ENCODE results near the gene DNASE2B. TPM values are rescaled to one million over a fixed set of nuclear protein-coding genes. Genes with fewer than 3 reads are reported as not detected.

DNASE2B gene
- total and polyA plus RNA-seq, 4 experiments from 2014 or later, result not detected

- Histone ChIP-seq H3K27me3 (ENCODE audit: insufficient read depth, low read length) (no peaks in the 10 kb centered on the region), H3K9me3 (ENCODE audit: control insufficient read depth in 1 of 2, low read length in 2 of 2) (no peaks in the 10 kb centered on the region), H3K36me3 (ENCODE audit: insufficient read depth, low read length) (no peaks in the 10 kb centered on the region), H3K4me1 (ENCODE audit: insufficient read depth, low read length) (no peaks in the 10 kb centered on the region), H3K4me3 (ENCODE audit: low read length in 2 of 2) (no peak overlapping the region), H3K27ac (ENCODE audit: low read depth, low read length) (no peak overlapping the region)
- Mint-ChIP-seq H3K27ac (no peak overlapping the region), H3K9me3 (peaks cover 0 to 5% (median 0%) of the 10 kb centered on the region in 8 donors), H3K4me1 (no peaks in the 10 kb centered on the region), H3K27me3 (peaks cover 1 to 2% of the 10 kb centered on the region in 2 donors), H3K4me3 (no peak overlapping the region), H3K36me3 (peaks cover 0 to under 1% of the 10 kb centered on the region in 2 donors)
- intact Hi-C loops (cut with micrococcal nuclease), result no loop called here
- CTCF ChIA-PET (ENCODE audit: partially characterized antibody), result interaction anchor here (1.0 to 1.9 kb wide), 2 partner anchors 9 to 17 kb away, joined by 3 to 12 read pairs; no protein-coding TSS in a partner anchor
- no peak for DNase-seq
- POLR2A ChIA-PET (ENCODE audit: partially characterized antibody), result no interaction called here
These were observed 26.3 kb downstream of the DNASE2B start for GRCh38 chr1:84424513-84425149.

GRCh38 chr1:84425150-84425896 lies 27.0 kb downstream of the DNASE2B start:
- ChIA-PET CTCF (ENCODE audit: partially characterized antibody) (interaction anchor here (1.9 kb wide), 1 partner anchor 9 kb away, joined by 12 read pairs; no protein-coding TSS in a partner anchor), POLR2A (ENCODE audit: partially characterized antibody) (no interaction called here)
- no peak overlapping the region for H3K4me3 Mint-ChIP-seq

DNA sequence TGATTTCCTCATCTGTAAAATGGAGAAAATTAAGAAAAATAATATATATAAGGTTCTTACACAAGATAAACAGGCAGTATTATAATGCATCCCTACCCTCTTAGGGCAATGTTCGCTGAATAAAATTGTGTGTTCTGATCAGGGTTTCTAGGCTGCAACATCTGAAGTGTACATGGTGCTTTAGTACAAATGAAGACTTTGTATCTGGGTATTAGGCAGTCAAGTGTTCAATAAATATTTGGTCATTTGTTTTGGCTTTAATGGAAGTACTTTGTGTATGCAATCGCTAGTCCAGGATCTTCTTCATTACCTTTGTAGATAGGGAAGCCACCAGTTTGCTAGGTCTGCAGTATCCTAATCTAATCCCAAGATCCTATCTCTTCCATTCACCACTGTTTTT lies 28.1 kb downstream of the DNASE2B start:
- H3K4me1 ChIP-seq (ENCODE audit: insufficient read depth, low read length), result no peaks in the 10 kb centered on the region
- H3K4me3 ChIP-seq (ENCODE audit: low read length in 2 of 2), result no peak overlapping the region
- H3K36me3 ChIP-seq (ENCODE audit: insufficient read depth, low read length), result no peaks in the 10 kb centered on the region
- no peaks in the 10 kb centered on the region for H3K27me3 Mint-ChIP-seq
- DNase-seq, result no peak
- POLR2A ChIA-PET (ENCODE audit: partially characterized antibody), result interaction anchor here (0.6 to 0.7 kb wide), 2 partner anchors 15 to 409 kb away, joined by 3 read pairs; no protein-coding TSS in a partner anchor
- peaks cover 0 to 4% of the 10 kb centered on the region in 2 donors for H3K36me3 Mint-ChIP-seq
- no peak overlapping the region for H3K27ac ChIP-seq (ENCODE audit: low read depth, low read length)
- CTCF ChIA-PET (ENCODE audit: partially characterized antibody), result no interaction called here
- no peaks in the 10 kb centered on the region for H3K27me3 ChIP-seq (ENCODE audit: insufficient read depth, low read length)
- H3K27ac Mint-ChIP-seq, result no peak overlapping the region
- H3K9me3 ChIP-seq (ENCODE audit: control insufficient read depth in 1 of 2, low read length in 2 of 2), result no peaks in the 10 kb centered on the region
- intact Hi-C loops (cut with micrococcal nuclease), result no loop called here
- H3K4me3 Mint-ChIP-seq, result no peak overlapping the region
- H3K4me1 Mint-ChIP-seq, result no peaks in the 10 kb centered on the region
- H3K9me3 Mint-ChIP-seq, result peaks cover 0 to 15% (median 0%) of the 10 kb centered on the region in 8 donors

More at GRCh38 chr1:84425150-84425896, 27.0 kb downstream of the DNASE2B start:
- intact Hi-C loops (cut with micrococcal nuclease), result no loop called here
- H3K9me3 ChIP-seq (ENCODE audit: control insufficient read depth in 1 of 2, low read length in 2 of 2), result no peaks in the 10 kb centered on the region
- Mint-ChIP-seq H3K27ac (no peak overlapping the region), H3K4me1 (no peaks in the 10 kb centered on the region), H3K9me3 (peaks cover 0 to 11% (median 0%) of the 10 kb centered on the region in 8 donors), H3K36me3 (peaks cover 0 to 4% of the 10 kb centered on the region in 2 donors), H3K27me3 (peaks cover 1 to 2% of the 10 kb centered on the region in 2 donors)
- DNase-seq, result no peak
- H3K27me3 ChIP-seq (ENCODE audit: insufficient read depth, low read length), result no peaks in the 10 kb centered on the region
- no peaks in the 10 kb centered on the region for H3K36me3 ChIP-seq (ENCODE audit: insufficient read depth, low read length)
- H3K27ac ChIP-seq (ENCODE audit: low read depth, low read length), result no peak overlapping the region
- no peak overlapping the region for H3K4me3 ChIP-seq (ENCODE audit: low read length in 2 of 2)
- no peaks in the 10 kb centered on the region for H3K4me1 ChIP-seq (ENCODE audit: insufficient read depth, low read length)

- Histone ChIP-seq H3K36me3 (ENCODE audit: insufficient read depth, low read length) (no peaks in the 10 kb centered on the region), H3K27ac (ENCODE audit: low read depth, low read length) (no peak overlapping the region), H3K9me3 (ENCODE audit: control insufficient read depth in 1 of 2, low read length in 2 of 2) (no peaks in the 10 kb centered on the region), H3K4me3 (ENCODE audit: low read length in 2 of 2) (no peak overlapping the region), H3K4me1 (ENCODE audit: insufficient read depth, low read length) (no peaks in the 10 kb centered on the region), H3K27me3 (ENCODE audit: insufficient read depth, low read length) (no peaks in the 10 kb centered on the region)
- peaks cover 0 to 4% of the 10 kb centered on the region in 2 donors for H3K36me3 Mint-ChIP-seq
- H3K9me3 Mint-ChIP-seq, result peaks cover 0 to 15% (median 0%) of the 10 kb centered on the region in 8 donors
- no peaks in the 10 kb centered on the region for H3K27me3 Mint-ChIP-seq
- no peaks in the 10 kb centered on the region for H3K4me1 Mint-ChIP-seq
- no peak overlapping the region for H3K4me3 Mint-ChIP-seq
- intact Hi-C loops (cut with micrococcal nuclease), result no loop called here
- no peak for DNase-seq
- POLR2A ChIA-PET (ENCODE audit: partially characterized antibody), result no interaction called here
- CTCF ChIA-PET (ENCODE audit: partially characterized antibody), result interaction anchor here (1.1 to 1.3 kb wide), 2 partner anchors 15 to 330 kb away, joined by 3 to 4 read pairs; no protein-coding TSS in a partner anchor
- no peak overlapping the region for H3K27ac Mint-ChIP-seq
These were observed 29.2 kb downstream of the DNASE2B start for GRCh38 chr1:84427250-84428188.

GRCh38 chr1:84428235-84428634 lies 30.0 kb downstream of the DNASE2B start:
- Mint-ChIP-seq H3K27ac (no peak overlapping the region), H3K9me3 (peaks cover 0 to 15% (median 0%) of the 10 kb centered on the region in 8 donors), H3K27me3 (no peaks in the 10 kb centered on the region), H3K4me1 (peaks cover 2 to 3% (median 2%) of the 10 kb centered on the region in 4 donors), H3K36me3 (peaks cover 0 to 4% of the 10 kb centered on the region in 2 donors), H3K4me3 (no peak overlapping the region)
- CTCF ChIA-PET (ENCODE audit: partially characterized antibody), result interaction anchor here (1.1 to 1.3 kb wide), 2 partner anchors 14 to 329 kb away, joined by 3 to 4 read pairs; no protein-coding TSS in a partner anchor
- Histone ChIP-seq H3K36me3 (ENCODE audit: insufficient read depth, low read length) (no peaks in the 10 kb centered on the region), H3K4me1 (ENCODE audit: insufficient read depth, low read length) (peaks cover 1% of the 10 kb centered on the region), H3K27me3 (ENCODE audit: insufficient read depth, low read length) (no peaks in the 10 kb centered on the region), H3K27ac (ENCODE audit: low read depth, low read length) (no peak overlapping the region), H3K9me3 (ENCODE audit: control insufficient read depth in 1 of 2, low read length in 2 of 2) (no peaks in the 10 kb centered on the region), H3K4me3 (ENCODE audit: low read length in 2 of 2) (no peak overlapping the region)
- POLR2A ChIA-PET (ENCODE audit: partially characterized antibody), result no interaction called here
- intact Hi-C loops (cut with micrococcal nuclease), result no loop called here
- no peak for DNase-seq

GRCh38 chr1:84429231-84429630 lies 30.9 kb downstream of the DNASE2B start:
- no peaks in the 10 kb centered on the region for H3K27me3 Mint-ChIP-seq
- peaks cover 0 to 4% of the 10 kb centered on the region in 2 donors for H3K36me3 Mint-ChIP-seq
- H3K9me3 Mint-ChIP-seq, result peaks cover 0 to 15% (median 0%) of the 10 kb centered on the region in 8 donors
- no peak for DNase-seq
- CTCF ChIA-PET (ENCODE audit: partially characterized antibody), result interaction anchor here (9.7 kb wide), 1 partner anchor 285 kb away, joined by 266 read pairs; the partner anchor contains the start of gene PRKACB
- peak overlapping the region in 1 of 7 donors; percentile 22 for H3K27ac Mint-ChIP-seq
- no peaks in the 10 kb centered on the region for H3K9me3 ChIP-seq (ENCODE audit: control insufficient read depth in 1 of 2, low read length in 2 of 2)
- no peak overlapping the region for H3K27ac ChIP-seq (ENCODE audit: low read depth, low read length)
- intact Hi-C loops (cut with micrococcal nuclease), result no loop called here
- no peak overlapping the region for H3K4me3 Mint-ChIP-seq
- peaks cover 7 to 11% (median 9%) of the 10 kb centered on the region in 4 donors for H3K4me1 Mint-ChIP-seq
- POLR2A ChIA-PET (ENCODE audit: partially characterized antibody), result no interaction called here
- no peak overlapping the region for H3K4me3 ChIP-seq (ENCODE audit: low read length in 2 of 2)
- no peaks in the 10 kb centered on the region for H3K27me3 ChIP-seq (ENCODE audit: insufficient read depth, low read length)
- peaks cover 11% of the 10 kb centered on the region for H3K4me1 ChIP-seq (ENCODE audit: insufficient read depth, low read length)
- no peaks in the 10 kb centered on the region for H3K36me3 ChIP-seq (ENCODE audit: insufficient read depth, low read length)

All from CD4-positive, alpha-beta memory T cell (primary cell).